HG02973 (cell line): ENCODE results near the gene OLFML1.

ENCODE experiments used
- ATAC-seq: cut with Tn5 transposase; IDR thresholded peaks from one replicate; pipeline ENCODE4 v1.9.1; 2021; ENCODE audit warnings: moderate library complexity; ENCODE audit not compliant: unreplicated experiment

The OLFML1 gene

GRCh38 chr11:7530013-7530640 lies 44.8 kb downstream of the OLFML1 start:
- ATAC-seq: no peak

- ATAC-seq: no peak
These were observed 45.7 kb downstream of the OLFML1 start for GRCh38 chr11:7531011-7531410.

- no peak for ATAC-seq
These were observed 47.3 kb downstream of the OLFML1 start for GRCh38 chr11:7532405-7533145.

- ATAC-seq: peak; percentile 22
These were observed 48.1 kb downstream of the OLFML1 start for GRCh38 chr11:7533199-7534041.

- peak; percentile 42 for ATAC-seq
These were observed 48.7 kb downstream of the OLFML1 start for GRCh38 chr11:7534042-7534378.

GRCh38 chr11:7536100-7536499 lies 50.8 kb downstream of the OLFML1 start:
- ATAC-seq: no peak

- ATAC-seq: no peak
These were observed 52.0 kb downstream of the OLFML1 start for GRCh38 chr11:7537265-7537664.

GRCh38 chr11:7538031-7538430 lies 52.7 kb downstream of the OLFML1 start:
- ATAC-seq: no peak

GRCh38 chr11:7538466-7539454 lies 53.5 kb downstream of the OLFML1 start:
- no peak for ATAC-seq

- ATAC-seq: no peak
These were observed 55.7 kb downstream of the OLFML1 start for GRCh38 chr11:7540830-7541555.

- ATAC-seq: no peak
These were observed 58.0 kb downstream of the OLFML1 start for GRCh38 chr11:7543302-7543701.

- no peak for ATAC-seq
These were observed 58.7 kb downstream of the OLFML1 start for GRCh38 chr11:7544021-7544420.

- no peak for ATAC-seq
These were observed 60.3 kb downstream of the OLFML1 start for GRCh38 chr11:7545611-7546010.

GRCh38 chr11:7546324-7546791 lies 61.1 kb downstream of the OLFML1 start:
- ATAC-seq: no peak

GRCh38 chr11:7547687-7548086 lies 62.4 kb downstream of the OLFML1 start:
- ATAC-seq: no peak

GRCh38 chr11:7548659-7549274 lies 63.5 kb downstream of the OLFML1 start:
- peak; percentile 85 for ATAC-seq

GRCh38 chr11:7549681-7550080 lies 64.4 kb downstream of the OLFML1 start:
- ATAC-seq: no peak

GRCh38 chr11:7551571-7551970 lies 66.3 kb downstream of the OLFML1 start:
- ATAC-seq: no peak

GRCh38 chr11:7552666-7553065 lies 67.4 kb downstream of the OLFML1 start:
- no peak for ATAC-seq
